GM19023 (cell line): ENCODE data around the gene MAP1LC3B.
"Not testable (repeated sequence)": the region's sequence is repeated elsewhere in the genome, so short reads cannot be mapped to it uniquely, and the experiment has no call there.

Experiments used
- ATAC-seq: cut with Tn5 transposase; IDR thresholded peaks from one replicate; pipeline ENCODE4 v1.9.1; 2021; ENCODE audit warnings: mild to moderate bottlenecking, moderate library complexity; ENCODE audit not compliant: unreplicated experiment

The MAP1LC3B gene

DNA sequence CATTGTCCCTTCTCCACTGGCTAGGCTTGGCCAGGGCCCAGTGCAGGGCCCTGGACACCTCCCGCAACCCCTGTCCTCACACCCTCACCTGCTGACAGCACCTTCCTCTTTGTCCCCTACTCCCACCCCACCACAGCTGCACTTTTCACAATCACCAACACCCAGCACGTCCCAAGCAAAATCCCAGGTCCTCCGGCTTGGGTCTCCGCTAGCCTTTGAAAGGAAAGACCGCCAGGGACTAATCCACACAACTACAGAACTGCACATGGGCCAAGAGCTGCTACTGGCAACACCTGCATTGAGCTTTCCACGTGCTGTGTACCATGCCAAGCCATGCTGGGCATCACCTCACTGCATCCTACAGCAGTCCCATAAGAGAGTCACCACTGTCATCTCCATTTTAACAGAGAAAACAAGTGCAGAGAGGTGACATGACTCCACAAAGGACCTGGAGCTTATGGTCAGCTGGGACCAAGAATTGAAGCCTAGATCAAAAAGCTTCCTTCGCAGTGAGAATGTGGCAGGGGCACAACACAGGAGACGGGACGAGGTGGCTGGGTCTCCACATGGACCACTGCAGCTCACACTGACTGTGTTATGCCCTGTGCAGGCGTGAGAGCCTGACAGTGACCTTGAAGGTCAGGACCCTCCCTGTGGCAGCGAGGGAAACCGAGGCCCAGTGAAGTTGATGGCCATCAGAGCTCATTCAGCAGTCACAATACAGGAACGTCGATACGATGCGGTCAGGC, 31.1 kb upstream of the MAP1LC3B start:
- no peak for ATAC-seq

DNA sequence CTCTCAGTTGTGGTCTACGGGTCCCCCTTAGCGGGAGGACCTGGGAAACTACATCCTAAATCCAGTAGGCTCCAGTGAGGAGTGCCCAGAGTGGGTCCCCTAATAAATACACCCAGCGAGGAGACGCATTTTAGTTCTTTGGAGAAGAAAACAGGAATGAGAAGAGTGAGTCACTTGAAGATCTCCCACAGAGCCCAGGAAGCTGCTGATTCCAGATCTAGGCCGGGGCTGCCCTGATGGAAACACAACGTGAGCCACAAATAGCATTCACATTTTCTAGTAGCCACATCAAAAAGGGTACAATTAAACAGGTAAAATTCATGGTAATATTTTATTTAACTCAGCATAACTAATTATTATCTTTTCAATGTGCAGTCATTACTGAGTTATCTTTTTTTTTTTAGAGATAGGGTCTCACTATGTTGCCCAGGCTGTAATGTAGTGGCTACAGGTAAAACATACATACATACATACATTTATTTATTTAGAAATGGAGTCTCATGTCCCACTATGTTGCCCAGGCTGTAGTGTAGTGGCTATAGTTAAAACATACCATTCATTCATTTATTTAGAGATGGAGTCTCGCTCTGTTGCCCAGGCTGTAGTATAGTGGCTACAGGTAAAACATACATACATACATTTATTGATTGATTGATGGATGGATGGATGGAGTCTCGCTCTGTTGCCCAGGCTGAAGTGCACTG, 30.1 kb upstream of the MAP1LC3B start:
- ATAC-seq: no peak

DNA sequence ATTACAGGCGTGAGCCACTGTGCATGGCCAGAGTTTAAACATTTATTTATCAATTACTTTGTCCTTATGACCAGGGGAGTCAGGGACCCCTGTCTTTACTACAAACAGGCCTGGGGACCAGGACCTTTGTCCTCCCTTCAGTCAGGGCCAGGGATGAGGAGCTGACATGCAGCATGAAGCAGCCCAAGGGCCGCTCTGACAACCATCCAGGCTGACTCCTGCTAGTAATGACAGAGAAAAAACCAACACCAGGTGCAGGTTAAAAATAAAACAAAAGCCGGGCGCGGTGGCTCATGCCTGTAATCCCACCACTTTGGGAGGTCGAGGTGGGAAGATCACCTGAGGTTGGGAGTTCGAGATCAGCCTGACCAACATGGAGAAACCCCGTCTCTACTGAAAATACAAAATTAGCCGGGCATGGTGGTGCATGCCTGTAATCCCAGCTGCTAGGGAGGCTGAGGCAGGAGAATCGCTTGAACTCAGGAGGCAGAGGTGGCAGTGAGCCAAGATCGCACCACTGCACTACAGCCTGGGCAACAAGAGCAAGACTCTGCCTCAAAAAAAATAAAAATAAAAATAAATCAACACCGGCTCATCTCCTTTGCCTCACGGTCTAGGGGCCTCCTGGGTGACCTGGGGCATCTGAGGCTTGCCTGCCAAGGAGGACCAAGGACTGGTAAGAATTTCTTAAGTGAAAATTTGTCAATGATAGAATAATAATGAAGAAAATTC, 29.1 kb upstream of the MAP1LC3B start:
- not testable (repeated sequence) for ATAC-seq

DNA sequence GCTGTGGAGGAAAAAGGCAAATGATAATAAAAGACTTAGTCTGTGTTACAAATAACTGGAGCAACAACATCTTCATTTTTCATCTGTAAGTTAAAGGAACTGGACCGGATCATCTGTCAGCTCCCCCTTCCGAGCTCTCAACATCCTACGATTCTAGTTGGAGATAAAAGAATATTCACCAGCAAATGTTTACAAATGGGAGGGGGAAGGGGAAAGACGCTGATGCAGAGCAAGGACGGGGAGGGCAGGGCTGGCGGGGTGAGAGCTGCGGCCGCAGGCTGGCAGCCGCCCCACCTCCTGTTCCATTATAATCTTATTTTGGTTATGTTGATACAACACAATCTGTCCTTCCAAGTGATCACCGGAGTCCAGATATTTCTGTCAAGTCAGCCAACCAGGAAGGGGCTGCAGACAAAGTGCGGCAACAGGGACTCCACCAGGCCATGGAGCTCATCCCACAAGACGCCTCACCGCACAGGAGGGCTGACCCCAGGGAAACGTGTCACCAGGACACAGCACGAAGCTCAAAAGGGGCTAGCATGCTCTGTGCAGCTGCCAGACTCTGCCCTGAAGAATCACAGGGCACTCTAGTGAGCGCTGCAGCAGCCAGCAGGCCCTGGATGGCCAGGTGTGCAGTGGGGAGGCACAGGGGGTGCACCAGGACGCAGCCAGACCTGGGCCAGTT, 28.2 kb upstream of the MAP1LC3B start:
- ATAC-seq: no peak

DNA sequence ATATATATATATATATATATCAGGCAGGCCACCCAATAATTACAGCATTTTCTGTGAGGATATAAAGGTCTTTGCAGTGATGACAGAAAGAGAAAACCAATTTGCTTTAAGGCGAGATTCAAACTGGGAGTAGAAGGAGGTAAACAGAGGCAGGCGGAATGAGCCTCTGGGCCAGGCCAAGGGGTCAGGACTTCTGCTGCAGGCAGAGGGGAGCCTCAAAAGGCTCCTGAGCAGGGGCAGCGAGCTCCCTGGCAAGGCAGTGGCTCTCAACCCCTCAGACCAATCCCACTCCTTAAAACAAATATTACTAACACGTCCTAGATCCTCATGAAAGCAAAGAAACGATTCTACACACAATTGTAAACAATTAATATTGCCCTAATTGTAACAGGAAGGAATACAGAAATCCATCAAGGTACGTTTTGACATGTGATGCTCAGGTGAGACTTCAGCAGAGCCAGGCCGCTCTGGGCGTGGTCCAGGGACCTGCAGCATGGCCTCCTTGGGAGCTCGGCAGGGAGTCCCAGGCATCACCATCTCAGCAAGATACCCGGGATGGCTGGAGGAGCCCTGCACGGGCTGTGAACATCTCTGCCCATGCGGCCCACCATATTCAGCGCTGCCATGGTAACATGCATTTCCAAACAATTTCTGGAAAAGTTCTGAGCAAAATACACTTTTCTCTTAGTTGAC, 27.0 kb upstream of the MAP1LC3B start:
- no peak for ATAC-seq

GRCh38 chr16:87366288-87366687, 25.8 kb upstream of the MAP1LC3B start:
- no peak for ATAC-seq

DNA sequence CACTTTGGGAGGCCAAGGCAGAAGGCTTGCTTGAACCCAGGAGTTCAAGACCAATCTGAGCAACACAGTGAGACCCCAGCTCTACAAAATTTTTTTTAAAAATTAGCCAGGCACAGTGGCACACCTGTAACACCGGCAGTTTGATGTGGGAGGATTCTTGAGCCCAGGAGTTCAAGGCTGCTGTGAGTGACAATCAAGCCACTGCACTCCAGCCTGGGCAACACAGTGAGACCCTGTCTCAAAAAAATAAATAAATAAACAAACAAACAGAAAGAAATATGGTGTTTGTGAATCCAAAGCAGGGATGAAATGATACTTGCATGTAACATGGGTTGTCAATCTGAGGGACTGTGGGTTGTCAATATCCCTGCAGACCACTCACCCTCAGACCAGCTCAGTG, 25.2 kb upstream of the MAP1LC3B start:
- ATAC-seq: no peak

DNA sequence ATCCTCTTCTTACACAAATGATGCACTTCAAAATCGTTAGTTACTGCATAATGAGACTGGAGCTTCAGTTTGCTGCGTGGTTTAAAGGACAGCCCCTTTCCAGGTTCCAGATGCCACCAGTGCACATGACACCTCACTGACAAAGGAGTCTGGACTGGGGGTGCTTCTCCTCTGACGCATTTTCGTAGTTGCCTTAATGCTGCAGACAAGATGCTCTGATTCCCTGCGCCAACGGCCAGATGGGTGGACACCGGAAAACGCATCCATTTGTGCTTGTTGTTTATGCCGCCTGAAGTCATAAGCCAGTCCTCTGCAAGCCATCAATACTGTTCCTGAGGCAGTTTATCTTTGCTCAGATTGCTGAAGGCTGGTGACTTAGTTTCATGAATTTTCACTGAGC, 24.6 kb upstream of the MAP1LC3B start:
- ATAC-seq: no peak

DNA sequence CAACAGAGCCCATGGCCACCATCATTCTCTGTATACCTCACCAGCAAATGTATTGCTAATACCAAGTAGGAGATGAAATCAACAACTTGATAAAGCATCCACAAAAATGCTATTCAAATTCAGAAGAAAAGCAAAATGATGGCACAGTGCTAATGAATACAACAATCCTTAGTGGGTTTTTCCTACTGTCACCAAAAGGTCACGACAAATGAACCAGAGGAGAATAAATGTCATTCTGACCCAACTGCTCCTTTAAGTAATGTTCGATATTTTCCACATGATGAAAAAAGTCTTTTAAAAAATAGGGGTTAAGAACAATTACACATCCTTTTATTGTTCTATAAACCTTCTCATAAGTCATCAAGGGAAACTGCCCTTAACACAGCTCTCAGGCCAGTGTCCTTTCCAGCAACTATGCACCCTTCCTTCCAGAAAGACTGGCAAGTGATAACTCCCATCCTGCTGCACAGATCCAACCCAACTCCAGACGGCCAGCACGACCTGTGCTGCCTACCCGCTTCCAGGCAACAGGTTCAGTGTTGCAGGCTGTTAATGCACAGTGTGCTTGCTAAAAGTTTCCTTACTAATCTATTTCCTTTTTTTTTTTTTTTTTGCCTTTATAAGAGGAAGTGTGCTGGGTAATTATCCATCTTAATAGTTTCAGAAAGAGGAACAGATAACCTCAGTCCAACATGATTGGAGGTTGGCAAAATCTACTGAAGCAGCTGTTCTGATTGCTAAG, 23.9 kb upstream of the MAP1LC3B start:
- ATAC-seq: no peak

GRCh38 chr16:87369117-87369765, 22.9 kb upstream of the MAP1LC3B start:
- ATAC-seq: no peak

DNA sequence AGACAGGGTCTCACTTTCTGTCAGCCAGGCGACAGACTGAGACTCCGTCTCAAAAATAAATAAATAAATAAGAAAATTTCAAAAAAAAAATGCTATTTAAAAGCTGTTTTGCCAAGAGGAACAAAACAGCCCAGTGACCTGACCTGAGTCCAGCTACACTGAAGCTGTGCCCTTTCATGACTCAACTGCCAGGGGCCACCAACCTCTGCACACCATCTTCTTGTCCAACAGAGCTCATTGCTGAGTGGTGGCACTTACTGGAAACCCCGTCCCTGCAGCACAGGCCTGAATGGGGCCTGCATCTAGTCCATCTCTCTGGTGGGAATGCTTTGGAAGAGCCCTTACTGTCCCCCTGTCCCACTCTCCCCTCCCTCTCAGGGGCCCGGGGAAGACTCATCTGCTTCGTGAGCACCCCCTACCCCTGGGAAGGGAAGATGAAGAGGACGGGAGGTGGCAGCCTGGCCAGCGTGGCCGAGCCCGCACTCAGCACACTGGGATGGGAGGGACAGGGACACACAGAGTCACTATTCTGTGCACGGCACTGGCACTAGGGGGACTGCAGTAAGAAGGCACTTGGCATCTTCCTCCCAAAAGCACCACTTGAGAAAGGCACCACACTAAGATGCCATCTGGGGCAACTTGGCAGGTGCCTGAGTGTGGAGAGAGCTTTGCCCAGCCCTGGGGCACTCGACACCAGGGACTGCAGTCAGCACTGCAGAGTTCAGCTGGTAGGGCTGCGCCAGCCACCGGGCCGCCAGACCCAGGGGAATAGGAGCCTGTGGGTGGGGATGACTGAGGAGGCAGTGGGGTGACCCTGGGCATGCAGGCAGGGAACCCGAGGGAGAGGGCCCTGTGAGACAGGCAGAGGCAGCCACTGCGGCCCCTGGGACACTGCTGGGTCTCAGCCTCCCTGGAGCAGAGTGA, 22.1 kb upstream of the MAP1LC3B start:
- ATAC-seq: no peak

- no peak for ATAC-seq
These were observed 20.8 kb upstream of the MAP1LC3B start for GRCh38 chr16:87371261-87371866.

DNA sequence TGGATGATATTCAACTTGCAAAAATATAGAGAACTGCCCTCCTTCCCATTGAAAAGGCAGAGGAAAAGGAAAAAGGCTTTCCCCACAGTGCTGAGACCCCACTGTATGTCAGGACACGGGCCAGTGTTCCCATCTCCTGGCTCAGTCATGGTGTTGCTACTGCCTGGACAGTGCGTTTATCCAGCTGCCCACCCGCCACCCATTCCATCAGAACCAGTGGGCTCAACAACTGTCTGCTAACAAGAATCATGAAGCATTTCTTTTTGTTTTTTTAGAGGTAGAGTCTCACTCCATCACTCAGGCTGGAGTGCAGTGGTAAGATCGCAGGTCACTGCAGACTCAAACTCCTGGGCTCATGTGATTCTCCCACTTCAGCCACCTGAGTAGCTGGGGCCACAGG, 19.8 kb upstream of the MAP1LC3B start:
- ATAC-seq: no peak

DNA sequence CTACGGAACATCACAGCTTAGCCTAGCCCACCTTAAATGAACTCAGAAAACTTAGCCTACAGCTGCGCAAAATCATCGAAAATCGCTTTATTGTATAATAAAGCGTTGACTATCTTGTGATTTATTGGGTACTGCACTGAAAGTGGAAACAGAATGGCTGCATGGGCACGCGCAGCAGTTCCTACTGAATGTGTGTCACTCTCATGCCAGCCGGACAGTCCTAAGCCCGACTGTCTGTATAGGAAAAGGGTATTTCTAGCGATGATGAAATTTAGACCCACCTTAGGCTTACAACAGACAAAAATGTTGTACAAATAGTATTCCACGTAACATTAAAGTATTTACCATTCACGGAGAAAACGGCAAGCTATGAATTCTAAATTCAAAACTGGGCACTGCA, 17.8 kb upstream of the MAP1LC3B start:
- ATAC-seq: no peak

GRCh38 chr16:87375426-87376135, 16.6 kb upstream of the MAP1LC3B start:
- no peak for ATAC-seq

GRCh38 chr16:87376660-87377059, 15.5 kb upstream of the MAP1LC3B start:
- no peak for ATAC-seq

DNA sequence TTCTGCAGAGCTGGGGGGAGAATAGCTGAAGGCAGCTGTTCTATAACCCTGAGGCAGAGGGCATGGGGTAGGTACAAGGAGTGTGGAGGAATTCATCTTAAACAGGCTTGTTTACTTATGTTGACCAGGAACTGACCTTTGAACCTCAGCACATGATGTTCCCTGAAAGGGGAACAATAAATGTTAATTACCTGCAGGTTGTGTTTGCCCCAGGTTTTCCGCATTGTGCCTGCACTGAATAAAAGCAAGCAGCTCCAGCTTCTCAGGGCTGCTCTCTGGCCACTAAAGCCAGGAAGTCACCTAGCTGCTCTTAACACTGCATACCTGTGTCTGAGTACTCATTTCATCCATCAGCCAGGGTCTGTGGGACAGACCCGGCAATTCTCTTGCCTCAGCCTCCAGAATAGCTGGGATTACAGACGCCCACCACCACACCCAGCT, 12.8 kb upstream of the MAP1LC3B start:
- ATAC-seq: not testable (repeated sequence)
